Uterus (tissue), 2 donors: ENCODE data around the gene C5AR2.

ENCODE experiments used
- POLR2A ChIP-seq, 2 donors: fragments of 450-650 bp; IDR thresholded peaks; one replicate each; pipeline ENCODE4 v1.6.1; 2016; ENCODE audit warnings: antibody characterized with exemption in 2 of 2, mild to moderate bottlenecking in 1 of 2, moderate library complexity in 1 of 2
- TF ChIP-seq, protein P1 (sequence below), 4 experiments: fragments of 200-600 bp in 2 of 4; fragments of 450-650 bp in 2 of 4; sonication (generic) in 2 of 4; IDR thresholded peaks; one replicate each; pipeline ENCODE4 v1.5.1; 2016 to 2019; ENCODE audit warnings: antibody characterized with exemption in 4 of 4, mild to moderate bottlenecking in 2 of 4, moderate library complexity in 1 of 4

- TF ChIP-seq, protein P1, sequence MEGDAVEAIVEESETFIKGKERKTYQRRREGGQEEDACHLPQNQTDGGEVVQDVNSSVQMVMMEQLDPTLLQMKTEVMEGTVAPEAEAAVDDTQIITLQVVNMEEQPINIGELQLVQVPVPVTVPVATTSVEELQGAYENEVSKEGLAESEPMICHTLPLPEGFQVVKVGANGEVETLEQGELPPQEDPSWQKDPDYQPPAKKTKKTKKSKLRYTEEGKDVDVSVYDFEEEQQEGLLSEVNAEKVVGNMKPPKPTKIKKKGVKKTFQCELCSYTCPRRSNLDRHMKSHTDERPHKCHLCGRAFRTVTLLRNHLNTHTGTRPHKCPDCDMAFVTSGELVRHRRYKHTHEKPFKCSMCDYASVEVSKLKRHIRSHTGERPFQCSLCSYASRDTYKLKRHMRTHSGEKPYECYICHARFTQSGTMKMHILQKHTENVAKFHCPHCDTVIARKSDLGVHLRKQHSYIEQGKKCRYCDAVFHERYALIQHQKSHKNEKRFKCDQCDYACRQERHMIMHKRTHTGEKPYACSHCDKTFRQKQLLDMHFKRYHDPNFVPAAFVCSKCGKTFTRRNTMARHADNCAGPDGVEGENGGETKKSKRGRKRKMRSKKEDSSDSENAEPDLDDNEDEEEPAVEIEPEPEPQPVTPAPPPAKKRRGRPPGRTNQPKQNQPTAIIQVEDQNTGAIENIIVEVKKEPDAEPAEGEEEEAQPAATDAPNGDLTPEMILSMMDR (IDR thresholded peaks at IDR 0.05): no peak
- TF ChIP-seq POLR2A (IDR thresholded peaks at IDR 0.05): no peak
Observed at GRCh38 chr19:47283405-47284059, 48.4 kb upstream of the C5AR2 start.
